Epidermal melanocyte (primary cell): ENCODE results near the gene RPS28.
"Not testable (repeated sequence)": the region's sequence is repeated elsewhere in the genome, so short reads cannot be mapped to it uniquely, and the experiment has no call there.

ENCODE experiments used
- DNase-seq: peaks from one replicate; pipeline ENCODE4 v3.0.0; 2011; ENCODE audit warnings: low spot score; ENCODE audit not compliant: insufficient read length

The RPS28 gene

GRCh38 chr19:8321067-8321985 lies at the start of gene RPS28, which contains the start of gene NDUFA7:
TSS of gene RPS28 (plus strand) at chr19:8321496. CDS start at chr19:8321531, 35 bp downstream.
TSS of gene NDUFA7 (minus strand) at chr19:8321375. CDS start at chr19:8321358, 17 bp downstream.
- peak; percentile 86 for DNase-seq

DNA sequence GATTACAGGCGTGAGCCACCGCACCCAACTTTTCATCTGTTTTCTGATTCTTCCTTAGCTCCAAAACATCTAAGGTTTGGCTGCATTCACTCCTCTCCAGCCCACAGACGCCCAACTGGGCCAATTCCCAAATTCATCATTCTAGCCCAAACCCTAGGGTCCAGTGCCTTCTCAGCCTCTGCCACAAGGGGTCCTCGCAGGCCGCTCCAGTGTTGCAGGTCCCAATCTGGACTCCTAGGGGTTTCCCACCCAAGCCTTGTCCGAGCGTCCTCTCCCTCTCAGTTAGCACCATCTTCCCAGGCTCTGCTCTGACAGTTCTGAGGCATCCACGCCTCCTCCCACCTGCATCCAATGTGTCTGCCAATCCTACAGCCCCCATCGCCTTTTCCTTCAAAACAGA lies 44.8 kb upstream of the RPS28 start:
- not testable (repeated sequence) for DNase-seq

DNA sequence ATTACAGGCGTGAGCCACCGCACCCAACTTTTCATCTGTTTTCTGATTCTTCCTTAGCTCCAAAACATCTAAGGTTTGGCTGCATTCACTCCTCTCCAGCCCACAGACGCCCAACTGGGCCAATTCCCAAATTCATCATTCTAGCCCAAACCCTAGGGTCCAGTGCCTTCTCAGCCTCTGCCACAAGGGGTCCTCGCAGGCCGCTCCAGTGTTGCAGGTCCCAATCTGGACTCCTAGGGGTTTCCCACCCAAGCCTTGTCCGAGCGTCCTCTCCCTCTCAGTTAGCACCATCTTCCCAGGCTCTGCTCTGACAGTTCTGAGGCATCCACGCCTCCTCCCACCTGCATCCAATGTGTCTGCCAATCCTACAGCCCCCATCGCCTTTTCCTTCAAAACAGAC lies 30.0 kb upstream of the RPS28 start:
- DNase-seq = not testable (repeated sequence)

- DNase-seq = peak; percentile 2
Observed at GRCh38 chr19:8302357-8302691, 19.0 kb upstream of the RPS28 start.

GRCh38 chr19:8302734-8303133 lies 18.6 kb upstream of the RPS28 start:
- DNase-seq = no peak

DNA sequence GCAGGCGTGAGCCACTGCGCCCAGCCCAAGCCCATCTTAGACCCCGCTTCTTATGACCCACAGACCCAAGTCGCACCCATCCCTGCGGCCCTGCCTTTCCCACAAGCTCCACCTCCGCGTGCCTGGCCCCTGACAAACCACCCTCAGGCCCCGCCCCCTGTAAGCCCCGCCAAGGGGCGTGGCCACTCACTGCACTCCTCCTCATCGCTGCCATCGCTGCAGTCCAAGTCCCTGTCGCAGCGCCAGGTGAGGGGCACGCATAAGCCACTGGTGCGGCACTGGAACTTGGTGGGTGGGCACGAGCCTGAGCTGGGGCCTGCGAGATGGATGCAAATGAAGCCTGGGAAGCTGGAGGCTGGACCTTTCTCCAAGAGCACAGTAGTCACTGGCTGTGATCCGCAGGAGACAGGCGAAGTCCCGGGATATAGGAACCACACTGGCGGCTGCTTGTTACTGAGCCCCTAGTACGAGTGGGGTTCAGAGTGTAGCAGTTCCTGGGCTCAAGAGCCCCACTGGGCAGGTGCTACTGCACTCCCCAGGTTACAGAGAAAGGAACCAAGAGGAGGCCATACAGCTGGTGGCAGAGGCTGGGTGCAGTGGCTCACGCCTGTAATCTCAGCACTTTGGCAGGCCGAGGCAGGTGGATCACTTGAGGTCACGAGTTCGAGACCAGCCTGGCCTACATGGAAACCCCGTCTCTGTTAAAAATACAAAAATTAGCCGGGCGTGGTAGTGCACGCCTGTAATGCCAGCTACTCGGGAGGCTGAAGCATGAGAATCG lies 16.3 kb upstream of the RPS28 start:
- peak; percentile 7 for DNase-seq

DNA sequence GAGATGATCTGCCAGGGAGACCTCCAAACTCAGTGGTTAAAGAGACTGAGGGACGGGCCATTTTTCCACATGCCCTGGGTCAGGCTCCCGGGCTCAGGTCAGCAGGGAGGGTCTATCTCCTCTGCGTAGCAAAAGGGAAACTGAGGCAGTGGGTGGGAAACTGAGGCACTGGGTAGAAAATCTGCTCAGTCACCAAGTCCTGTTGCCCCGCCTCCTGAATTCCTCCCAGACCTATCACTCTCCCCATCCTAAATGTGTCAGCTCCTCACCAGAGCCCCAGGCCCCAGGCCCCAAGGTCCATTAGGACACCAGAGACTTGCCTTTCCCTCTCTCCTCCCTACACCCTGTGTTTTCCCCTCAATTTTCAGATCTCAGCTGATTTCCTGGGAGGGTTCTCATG lies 15.5 kb upstream of the RPS28 start:
- DNase-seq = peak; percentile 11

DNA sequence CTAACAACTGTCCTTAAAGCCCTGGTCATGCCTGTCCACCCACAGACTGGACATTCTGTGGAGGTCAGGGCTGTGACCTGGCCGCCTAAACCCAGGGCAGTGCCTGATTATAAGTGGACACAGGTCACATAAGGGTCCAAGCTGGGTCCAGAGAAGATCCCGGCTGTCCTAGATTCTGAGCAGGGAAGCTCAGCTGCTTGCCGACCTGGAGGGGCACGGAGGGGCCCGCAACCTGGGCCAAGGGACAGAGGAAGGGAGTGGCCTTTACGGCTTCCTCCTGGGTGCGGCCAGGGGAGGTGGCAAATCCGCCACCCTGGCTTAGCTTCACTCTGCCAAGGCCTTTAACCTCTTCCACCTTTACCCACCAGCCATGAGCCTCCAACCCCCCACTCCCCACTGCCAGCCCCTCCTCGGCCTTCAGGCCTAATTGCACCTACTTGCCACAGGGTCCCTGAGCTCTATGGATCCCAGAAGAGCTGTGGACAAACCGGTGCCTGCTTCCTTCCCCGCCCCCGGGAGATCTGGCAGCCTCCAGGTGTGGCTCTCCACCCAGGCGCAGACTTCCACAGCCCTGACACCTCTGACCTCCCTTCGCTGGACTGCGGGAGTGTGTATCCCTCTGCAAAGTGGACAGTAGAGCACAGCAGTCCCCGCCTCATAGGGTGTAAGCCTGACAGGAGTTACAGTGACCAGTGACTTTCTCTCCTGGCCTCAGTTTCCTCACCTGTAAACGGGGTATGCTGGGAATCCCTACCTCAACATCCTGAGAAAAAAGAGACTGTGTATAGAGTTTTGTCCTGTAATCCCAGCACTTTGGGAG lies 14.9 kb upstream of the RPS28 start:
- peak; percentile 13 for DNase-seq

DNA sequence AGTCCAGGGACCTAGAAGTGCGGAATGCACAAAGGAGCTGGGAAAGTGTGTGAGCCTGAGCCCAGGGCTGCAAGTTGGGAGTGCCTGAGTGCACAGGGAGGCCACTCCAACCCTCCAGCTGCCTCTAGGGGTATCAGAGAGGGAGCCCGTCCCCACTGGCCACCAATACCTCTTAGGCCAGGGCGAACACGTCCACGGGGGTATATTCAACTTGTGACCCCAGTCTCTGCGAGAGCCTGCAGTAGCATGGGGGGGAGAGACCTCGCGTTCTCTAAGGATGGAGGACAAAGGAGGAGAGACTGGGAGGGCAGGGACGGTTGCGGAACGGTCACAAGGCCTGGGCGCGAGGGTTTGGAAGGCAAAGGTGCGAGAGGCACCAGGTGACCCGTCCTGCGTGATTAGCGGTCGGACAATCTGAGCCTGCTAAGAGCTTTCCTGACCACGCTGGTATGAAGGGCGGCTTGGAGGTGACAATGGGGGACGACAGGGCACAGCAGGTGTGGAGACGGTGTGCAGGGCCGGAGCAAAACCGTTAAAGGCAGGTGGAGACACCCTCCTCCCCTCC lies 13.8 kb upstream of the RPS28 start:
- peak; percentile 13 for DNase-seq

GRCh38 chr19:8307965-8308866 lies 13.1 kb upstream of the RPS28 start, which contains the start of gene CD320:
TSS of gene CD320 (minus strand) at chr19:8308358. CDS start at chr19:8308290, 68 bp downstream.
- peak; percentile 95 for DNase-seq

DNA sequence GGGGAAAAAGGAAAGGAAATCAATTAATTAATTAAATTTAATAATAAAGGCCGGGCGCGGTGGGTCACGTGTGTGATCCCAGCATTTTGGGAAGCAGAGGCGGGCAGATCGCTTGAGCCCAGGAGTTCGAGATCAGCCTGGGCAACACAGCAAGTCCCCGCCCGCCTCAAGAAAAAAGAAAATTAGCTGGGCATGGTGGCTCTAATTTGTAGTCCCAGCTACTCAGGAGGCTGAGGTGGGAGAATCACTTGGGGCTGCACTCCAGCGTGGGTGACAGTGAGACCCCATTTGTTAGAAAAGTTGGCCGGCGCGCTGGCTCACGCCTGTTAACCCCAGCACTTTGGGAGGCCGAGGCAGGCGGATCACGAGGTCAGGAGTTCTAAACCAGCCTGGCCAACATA lies 12.4 kb upstream of the RPS28 start:
- DNase-seq = no peak

DNA sequence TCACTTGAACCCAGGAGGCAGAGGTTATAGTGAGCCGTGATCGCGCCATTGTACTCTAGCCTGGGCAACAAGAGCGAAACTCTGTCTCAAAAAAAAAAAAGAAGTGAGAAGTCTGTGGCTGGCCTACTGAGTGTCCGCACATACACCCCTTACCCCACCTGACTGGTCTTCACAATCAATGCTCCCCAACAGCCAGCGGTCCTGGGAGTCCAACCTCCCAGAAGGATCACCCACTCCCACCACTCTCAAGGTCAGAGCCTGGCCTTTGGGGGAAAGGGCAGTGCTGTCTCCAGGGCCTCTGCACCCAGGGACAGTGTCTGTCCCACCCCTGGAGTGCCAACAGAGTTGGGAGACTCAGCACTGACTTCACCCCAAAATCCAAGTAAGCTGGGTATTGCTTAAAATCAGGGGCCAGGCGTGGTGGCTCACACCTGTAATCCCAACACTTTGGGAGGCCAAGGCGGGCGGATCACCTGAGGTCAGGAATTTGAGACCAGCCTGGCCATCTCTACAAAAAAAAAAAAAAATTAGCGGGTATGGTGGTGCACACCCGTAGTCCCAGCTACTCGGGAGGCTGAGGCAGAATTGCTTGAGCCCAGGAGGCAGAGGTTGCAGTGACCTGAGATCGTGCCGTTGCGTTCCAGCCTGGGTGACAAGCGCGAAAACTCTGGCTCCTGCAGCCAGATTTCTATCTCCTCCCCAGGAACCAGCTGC lies 10.8 kb upstream of the RPS28 start:
- peak; percentile 2 for DNase-seq

DNA sequence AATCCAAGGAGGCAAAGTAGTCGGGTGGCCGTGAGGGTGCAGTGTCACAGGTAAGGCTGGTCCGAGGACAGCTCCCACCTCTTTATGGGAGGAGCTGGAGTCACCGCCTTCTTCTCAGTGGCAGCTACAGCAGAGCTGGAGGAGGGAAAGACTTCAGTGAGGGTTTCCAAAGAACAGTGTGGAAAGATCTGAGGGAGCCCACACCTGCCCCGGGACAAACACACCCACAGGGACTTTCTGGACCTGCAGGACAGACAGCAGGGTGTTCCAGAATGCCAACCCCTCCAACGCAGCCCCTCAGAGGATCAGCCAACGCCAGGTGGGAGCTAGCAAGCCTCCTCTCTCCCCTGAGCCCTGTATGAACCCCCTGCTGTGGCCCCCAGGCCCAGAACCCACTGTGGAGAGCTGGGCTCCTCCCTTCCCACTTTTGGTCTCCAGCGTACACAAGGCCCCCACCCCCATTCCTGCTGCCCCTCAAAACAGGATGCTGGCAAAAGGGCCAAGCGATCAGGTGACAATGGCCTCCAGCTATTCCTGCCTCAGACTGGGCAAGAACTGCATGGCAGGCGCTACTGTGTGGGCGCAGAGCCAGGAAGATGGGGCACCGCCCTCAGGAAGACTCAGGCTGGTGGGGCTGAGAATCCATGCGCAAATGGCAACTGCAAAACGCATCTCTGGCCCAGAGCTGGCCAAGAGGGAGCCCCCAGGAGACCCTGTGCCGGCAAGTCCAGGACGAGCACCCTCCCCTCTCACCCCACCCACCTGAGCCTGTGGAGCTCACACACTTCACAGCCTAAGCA lies 9.6 kb upstream of the RPS28 start:
- peak; percentile 15 for DNase-seq

DNA sequence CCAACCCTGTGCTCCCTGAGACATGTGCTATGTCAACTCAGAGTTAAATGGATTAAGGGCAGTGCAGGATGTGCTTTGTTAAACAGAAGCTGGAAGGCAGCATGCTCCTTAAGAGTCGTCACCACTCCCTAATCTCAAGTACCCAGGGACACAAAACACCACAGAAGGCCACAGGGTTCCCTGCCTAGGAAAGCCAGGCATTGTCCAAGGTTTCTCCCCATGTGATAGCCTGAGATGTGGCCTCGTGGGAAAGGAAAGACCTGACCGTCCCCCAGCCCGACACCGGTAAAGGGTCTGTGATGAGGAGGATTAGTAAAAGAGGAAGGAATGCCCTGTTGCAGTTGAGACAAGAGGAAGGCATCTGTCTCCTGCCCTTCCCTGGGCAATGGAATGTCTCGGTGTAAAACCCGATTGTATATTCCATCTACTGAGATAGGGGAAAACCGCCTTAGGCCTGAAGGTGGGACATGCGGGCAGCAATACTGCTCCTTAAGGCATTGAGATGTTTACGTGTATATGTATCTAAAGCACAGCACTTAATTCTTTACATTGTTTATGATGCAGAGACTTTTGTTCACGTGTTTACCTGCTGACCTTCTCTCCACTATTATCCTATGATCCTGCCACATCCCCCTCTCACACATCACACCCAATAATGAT lies 6.2 kb upstream of the RPS28 start:
- not testable (repeated sequence) for DNase-seq

DNA sequence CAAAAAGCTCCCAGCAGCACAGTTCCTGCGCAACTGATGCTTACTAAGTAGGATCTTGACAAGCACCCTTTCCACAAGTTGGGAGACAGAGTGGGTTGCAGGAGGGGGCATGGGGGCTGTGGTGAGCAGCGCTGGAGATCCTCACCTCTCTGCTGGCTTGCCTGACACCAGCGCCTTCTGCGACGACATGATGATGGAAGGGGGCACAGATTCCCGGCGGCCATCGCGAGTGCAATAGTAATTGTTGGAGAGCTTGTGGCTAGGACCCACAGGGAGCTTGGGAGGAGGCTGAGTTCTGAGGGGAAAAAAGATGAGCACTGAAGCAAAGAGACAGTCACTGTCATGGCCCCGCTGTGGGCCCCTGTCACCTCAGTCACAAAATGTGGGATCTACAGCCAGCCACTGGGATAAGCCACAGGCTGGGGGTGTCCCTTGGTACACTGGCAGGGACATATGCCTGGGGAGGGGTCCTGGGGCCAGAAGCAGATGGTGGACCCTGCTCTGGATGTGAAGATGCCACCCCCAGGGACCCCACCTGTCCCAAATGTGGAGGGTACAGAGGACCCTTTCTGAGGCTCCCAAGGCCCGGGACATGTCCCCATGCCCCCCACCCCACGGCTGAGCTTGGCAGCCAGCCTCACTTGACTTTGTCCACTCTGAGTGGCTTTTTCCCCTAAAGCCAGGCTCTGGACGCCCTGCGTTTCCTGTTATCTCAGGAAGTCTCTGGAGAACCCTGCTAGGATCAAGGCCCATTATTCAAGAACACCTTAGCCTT lies 4.8 kb upstream of the RPS28 start:
- peak; percentile 2 for DNase-seq

DNA sequence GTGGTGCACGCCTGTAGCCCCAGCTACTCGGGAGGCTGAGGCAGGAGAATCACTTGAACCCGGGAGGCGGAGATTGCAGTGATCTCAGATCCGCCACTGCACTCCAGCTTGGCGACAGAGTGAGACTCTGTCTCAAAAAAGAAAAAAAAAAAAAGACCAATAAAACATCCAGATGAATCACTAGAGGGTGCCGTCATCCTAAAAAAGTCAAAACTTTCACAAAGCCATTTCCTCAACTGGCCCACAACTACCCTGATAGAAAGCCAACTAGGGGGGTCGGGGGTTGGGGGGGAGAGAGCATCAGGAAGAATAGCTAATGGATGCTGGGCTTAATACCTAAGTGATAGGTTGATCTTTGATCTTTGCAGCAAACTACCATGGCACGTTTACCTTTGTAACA lies 2.5 kb upstream of the RPS28 start:
- not testable (repeated sequence) for DNase-seq
